ENCODE measurements around the gene RFTN1. TPM values are rescaled to one million over a fixed set of nuclear protein-coding genes. Genes with fewer than 3 reads are reported as not detected.

The RFTN1 gene
- total and polyA plus RNA-seq, 10 of the 15 experiments (the other 5 are each of a cell fraction or from before 2014, with no cell fraction given) = 20.6 to 213 (median 147) TPM

- TF ChIP-seq, protein P1, sequence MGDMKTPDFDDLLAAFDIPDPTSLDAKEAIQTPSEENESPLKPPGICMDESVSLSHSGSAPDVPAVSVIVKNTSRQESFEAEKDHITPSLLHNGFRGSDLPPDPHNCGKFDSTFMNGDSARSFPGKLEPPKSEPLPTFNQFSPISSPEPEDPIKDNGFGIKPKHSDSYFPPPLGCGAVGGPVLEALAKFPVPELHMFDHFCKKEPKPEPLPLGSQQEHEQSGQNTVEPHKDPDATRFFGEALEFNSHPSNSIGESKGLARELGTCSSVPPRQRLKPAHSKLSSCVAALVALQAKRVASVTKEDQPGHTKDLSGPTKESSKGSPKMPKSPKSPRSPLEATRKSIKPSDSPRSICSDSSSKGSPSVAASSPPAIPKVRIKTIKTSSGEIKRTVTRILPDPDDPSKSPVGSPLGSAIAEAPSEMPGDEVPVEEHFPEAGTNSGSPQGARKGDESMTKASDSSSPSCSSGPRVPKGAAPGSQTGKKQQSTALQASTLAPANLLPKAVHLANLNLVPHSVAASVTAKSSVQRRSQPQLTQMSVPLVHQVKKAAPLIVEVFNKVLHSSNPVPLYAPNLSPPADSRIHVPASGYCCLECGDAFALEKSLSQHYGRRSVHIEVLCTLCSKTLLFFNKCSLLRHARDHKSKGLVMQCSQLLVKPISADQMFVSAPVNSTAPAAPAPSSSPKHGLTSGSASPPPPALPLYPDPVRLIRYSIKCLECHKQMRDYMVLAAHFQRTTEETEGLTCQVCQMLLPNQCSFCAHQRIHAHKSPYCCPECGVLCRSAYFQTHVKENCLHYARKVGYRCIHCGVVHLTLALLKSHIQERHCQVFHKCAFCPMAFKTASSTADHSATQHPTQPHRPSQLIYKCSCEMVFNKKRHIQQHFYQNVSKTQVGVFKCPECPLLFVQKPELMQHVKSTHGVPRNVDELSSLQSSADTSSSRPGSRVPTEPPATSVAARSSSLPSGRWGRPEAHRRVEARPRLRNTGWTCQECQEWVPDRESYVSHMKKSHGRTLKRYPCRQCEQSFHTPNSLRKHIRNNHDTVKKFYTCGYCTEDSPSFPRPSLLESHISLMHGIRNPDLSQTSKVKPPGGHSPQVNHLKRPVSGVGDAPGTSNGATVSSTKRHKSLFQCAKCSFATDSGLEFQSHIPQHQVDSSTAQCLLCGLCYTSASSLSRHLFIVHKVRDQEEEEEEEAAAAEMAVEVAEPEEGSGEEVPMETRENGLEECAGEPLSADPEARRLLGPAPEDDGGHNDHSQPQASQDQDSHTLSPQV (IDR thresholded peaks at IDR 0.05) = no peak
- TF ChIP-seq, protein P2, sequence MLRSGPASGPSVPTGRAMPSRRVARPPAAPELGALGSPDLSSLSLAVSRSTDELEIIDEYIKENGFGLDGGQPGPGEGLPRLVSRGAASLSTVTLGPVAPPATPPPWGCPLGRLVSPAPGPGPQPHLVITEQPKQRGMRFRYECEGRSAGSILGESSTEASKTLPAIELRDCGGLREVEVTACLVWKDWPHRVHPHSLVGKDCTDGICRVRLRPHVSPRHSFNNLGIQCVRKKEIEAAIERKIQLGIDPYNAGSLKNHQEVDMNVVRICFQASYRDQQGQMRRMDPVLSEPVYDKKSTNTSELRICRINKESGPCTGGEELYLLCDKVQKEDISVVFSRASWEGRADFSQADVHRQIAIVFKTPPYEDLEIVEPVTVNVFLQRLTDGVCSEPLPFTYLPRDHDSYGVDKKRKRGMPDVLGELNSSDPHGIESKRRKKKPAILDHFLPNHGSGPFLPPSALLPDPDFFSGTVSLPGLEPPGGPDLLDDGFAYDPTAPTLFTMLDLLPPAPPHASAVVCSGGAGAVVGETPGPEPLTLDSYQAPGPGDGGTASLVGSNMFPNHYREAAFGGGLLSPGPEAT (IDR thresholded peaks at IDR 0.05; ENCODE audit: low read depth) = no peak
- TF ChIP-seq JUND (IDR thresholded peaks at IDR 0.05; ENCODE audit: low read depth, low read length) (no peak), ATF2 (IDR thresholded peaks at IDR 0.05; ENCODE audit: low read length) (no peak), MTA2 (IDR thresholded peaks at IDR 0.05; ENCODE audit: low read depth) (no peak), ETV6 (conservative IDR thresholded peaks at IDR 0.05 in 1 of 2, IDR thresholded peaks at IDR 0.05 in 1 of 2; ENCODE audit: borderline replicate concordance in 1 of 2, low read depth in 1 of 2) (no peak), EGR1 (IDR thresholded peaks at IDR 0.05; ENCODE audit: borderline replicate concordance in 1 of 2, low read depth in 2 of 2, low read length in 2 of 2) (no peak)
- TF ChIP-seq, protein P3, sequence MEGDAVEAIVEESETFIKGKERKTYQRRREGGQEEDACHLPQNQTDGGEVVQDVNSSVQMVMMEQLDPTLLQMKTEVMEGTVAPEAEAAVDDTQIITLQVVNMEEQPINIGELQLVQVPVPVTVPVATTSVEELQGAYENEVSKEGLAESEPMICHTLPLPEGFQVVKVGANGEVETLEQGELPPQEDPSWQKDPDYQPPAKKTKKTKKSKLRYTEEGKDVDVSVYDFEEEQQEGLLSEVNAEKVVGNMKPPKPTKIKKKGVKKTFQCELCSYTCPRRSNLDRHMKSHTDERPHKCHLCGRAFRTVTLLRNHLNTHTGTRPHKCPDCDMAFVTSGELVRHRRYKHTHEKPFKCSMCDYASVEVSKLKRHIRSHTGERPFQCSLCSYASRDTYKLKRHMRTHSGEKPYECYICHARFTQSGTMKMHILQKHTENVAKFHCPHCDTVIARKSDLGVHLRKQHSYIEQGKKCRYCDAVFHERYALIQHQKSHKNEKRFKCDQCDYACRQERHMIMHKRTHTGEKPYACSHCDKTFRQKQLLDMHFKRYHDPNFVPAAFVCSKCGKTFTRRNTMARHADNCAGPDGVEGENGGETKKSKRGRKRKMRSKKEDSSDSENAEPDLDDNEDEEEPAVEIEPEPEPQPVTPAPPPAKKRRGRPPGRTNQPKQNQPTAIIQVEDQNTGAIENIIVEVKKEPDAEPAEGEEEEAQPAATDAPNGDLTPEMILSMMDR (IDR thresholded peaks at IDR 0.05 in 2 of 3, conservative IDR thresholded peaks at IDR 0.05 in 1 of 3; ENCODE audit: control insufficient read depth in 2 of 3, extremely low read depth in 1 of 3, insufficient read depth in 1 of 3, low read depth in 3 of 3, low read length in 3 of 3) = no peak
Observed at GRCh38 chr3:16488637-16489036, 24.9 kb downstream of the RFTN1 start (continued).
